NCI-H748 treated with DMSO at 0.1 percent for 48 hours (cell line): ENCODE data around the gene ZYG11A.

ENCODE experiments used
- DNase-seq: peaks from one replicate; lab custom pipeline; 2025; lab: John Stamatoyannopoulos, UW

ZYG11A gene

DNA sequence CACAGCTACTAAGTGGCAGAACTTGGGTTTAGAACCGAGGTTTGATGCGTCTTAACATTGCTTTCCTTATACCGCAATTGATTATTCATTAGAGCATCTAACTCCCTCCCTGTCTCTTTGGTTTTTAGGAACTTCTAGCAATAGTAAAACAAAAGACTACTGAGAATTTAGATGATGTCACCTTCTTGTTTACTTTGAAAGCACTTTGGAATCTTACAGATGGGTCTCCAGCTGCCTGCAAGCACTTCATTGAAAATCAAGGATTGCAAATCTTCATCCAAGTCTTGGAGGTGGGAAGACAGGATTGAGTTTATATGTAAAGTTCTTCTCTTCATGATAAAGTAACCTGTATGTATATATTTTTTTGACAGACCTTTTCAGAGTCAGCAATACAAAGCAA is 35.0 kb downstream of the ZYG11A start:
- DNase-seq: no peak

DNA sequence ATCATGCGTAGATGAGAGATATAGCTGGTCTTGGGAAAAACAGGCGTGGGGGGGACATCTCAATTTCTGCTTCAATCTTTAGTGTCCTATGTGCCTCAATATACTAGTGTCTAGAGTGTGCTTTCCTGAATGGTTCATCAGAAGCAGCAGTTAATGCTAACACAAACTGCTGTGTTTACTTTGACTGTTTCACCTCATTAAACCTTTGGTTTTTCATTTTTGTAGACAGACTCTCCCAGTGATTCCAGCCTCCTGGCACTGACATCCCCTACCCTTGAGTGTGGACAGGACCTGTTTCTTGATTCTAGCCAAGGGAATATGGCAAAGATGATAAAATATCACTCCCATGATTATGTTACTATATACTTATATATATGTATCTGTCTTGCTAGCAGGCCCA is 37.6 kb downstream of the ZYG11A start:
- no peak for DNase-seq

DNA sequence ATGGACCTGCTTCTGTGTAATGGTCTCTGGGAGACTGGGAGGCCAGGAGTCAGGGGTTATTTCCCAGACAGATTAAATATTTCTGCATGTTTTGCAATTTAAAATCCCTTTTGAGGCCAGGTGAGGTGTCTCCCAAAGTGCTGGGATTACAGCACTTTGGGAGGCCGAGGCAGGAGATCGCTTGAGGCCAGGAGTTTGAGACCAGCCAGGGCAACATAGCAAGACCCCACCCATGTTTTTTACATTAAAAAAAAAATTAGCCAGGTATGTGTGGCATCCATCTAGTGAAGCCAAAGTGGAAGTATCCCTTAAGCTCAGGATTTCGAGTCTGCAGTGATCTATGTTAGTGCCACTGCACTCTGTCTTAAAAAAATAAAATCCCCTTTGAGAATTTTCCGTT is 44.9 kb downstream of the ZYG11A start:
- DNase-seq: no peak

DNA sequence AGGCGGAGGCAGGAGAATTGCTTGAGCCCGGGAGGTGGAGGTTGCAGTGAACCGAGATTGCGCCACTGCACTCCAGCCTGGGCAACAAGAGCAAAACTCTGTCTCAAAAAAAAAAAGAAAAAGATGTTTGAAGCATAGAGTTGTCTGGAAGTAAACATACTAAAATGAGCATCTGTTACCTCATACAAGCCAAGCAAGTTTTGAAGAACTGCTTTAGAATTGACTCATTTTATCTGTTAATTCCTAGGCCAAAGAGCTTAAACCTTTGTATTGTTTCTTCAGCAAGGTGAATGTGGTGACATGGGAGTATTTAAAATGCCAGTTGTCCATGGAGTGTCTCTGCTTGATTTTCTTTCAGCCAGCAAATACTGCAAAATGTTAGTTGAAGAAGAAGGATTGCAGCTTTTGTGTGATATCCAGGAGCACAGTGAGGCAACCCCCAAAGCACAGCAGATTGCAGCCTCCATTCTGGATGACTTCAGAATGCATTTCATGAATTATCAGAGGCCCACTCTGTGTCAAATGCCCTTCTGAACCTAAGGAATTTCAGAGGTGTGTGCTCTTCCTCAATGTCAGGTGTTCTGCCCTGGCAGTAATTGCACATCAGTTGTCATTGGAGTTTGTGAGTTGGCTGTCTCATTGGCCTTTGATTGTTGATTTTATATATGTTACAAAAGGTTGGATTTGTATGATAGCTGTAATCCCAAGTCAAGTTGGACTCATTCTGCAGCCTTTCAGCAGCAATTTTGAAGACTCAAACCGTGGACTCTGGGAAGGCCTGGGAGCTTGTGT is 50.1 kb downstream of the ZYG11A start:
- DNase-seq: no peak

DNA sequence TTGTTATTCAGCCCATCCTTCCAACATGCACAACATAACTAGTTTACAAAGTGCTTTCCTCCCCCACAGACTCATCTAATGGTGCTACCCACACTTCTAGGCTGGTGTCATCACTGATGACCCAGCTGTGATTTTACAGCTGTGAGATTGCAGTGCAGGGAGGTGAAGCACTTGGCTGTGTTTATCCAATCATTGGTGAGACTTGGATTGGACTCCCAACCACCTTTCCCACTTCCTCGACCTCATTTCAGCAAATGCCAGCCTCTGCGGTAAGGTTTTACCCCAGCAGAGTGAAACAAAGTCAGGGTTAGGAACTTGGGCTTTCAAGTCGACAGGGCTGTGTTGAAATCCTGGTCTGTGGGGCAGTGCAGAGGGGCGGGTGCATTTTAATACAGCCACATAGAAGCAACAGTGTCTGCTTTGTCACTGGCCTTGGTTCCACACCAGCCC is 56.9 kb downstream of the ZYG11A start:
- DNase-seq: no peak

DNA sequence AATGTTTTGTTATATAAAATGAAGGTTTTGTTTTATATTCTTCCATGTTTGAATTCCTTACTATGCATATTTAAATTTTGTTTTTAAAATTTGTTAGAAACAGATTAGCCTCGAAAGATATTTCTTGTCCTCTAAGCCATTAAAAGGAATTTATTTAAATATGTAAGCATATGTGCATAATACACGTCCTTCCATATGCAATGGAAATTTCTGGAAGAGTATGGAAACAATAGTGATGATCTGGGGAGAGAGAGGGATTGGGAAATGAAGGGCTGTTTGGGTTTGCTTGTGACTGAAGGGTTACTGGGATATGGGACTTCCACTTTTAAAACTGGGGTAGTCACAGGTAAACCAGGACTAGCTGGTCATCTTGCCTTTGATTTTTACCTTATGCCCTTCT is 57.8 kb downstream of the ZYG11A start:
- no peak for DNase-seq

DNA sequence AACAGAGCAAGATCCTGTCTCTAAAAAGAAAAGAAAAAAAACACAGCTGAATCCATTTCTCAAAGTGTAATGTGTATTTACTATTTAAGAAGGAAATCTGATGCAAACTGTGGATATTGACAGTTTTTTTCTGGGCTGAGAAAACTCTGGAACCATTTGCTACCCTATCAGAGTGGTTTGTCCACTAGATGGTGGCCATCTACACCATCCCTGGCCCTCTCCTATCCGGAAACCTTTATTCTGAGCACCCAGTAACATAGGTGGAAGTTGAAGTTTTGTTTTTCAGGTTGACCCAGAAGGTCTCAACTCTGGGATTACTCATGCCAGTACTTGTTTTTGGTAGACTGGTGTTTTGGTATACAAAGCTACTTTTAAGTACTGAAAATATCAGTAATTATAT is 58.8 kb downstream of the ZYG11A start:
- DNase-seq: no peak

DNA sequence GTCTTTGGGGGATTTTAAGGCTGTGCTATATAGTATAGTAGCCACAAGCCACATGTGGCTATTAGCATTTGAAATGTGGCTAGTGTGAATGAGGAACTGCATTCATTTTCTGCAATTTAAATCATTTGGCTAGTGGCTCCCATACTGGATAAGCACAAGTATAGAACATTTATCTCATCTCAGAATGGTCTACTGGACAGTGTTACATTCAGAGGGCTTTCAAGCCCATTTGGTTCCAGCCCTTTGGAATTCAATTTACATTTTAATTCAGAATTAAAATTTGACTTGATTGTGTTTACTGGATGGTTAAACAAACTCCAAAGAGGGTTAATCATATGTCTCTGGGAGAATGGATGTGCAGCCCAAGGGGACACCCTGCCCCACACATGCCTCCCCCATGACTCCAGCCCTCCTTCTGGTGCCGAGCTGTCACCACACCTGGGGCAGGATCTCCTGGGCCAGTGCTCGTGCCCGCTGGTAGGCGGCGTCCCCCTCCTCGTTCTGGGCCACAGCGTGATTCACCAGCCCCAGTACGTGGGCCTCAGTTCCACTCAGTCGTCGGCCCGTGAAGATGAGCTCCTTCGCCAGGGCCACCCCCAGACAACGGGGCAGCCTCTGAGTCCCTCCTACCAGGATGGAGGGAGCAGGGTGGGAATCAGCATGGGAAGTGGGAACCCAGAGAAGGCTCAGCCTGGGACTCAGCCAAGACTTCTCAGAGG is 61.8 kb downstream of the ZYG11A start:
- no peak for DNase-seq

DNA sequence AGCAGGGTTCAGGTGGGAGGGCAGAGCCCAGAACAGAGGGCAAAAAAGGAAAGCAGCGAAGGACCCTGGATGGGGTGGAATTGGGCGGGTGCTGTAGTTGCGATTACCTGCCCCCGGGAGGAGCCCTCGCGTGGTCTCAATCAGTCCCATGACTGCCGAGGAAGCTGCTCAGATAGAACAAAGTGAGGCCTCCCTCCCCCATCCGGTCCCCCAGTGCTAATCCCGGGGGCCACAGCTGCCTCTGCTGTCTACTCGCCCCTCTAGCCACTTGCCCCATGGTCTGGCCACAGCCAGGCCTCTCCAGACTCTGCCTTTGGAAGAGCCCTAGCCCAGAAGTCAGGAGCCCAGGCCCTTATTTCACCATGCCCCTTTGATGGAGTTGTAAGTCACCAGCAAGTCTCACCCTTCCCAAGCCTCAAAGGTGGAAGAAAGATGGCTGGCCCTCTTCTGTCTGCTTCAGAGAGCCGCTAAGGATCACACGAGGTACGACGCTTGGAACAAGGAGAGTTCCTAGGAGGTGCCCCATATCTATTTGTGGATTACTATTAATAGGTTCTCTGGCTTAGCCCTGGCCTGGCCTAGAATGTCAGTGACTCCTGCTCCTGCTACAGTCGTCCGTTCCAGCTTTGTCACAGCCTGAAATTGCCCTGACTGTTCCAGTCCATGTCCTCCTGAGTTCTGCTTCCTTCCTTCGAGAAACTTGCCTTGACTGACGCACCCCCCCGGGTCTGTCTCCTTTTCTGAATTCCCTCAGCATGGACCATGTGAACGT is 62.6 kb downstream of the ZYG11A start:
- no peak for DNase-seq

DNA sequence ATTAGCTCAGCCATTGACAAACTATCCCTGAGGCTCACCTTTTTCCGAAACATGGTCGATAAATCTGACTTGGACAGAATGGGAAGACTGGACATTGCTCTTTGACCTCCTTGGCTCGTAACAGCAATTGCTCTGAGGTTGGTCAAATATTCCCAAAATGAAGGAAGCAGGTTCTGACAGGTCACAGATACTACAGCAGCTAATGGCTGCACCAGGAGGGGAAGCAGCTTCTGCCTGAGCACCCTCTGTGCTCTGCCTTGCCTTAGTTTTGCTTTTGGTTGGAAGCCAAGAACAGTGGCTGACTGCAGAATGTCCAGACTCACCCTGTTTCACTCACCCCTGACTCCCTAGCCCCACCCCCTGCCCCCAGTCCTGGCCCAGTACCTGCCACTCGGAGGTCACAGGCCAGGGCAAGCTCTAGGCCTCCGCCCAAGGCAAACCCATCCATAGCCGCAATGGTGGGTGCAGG is 63.6 kb downstream of the ZYG11A start:
- DNase-seq: no peak

DNA sequence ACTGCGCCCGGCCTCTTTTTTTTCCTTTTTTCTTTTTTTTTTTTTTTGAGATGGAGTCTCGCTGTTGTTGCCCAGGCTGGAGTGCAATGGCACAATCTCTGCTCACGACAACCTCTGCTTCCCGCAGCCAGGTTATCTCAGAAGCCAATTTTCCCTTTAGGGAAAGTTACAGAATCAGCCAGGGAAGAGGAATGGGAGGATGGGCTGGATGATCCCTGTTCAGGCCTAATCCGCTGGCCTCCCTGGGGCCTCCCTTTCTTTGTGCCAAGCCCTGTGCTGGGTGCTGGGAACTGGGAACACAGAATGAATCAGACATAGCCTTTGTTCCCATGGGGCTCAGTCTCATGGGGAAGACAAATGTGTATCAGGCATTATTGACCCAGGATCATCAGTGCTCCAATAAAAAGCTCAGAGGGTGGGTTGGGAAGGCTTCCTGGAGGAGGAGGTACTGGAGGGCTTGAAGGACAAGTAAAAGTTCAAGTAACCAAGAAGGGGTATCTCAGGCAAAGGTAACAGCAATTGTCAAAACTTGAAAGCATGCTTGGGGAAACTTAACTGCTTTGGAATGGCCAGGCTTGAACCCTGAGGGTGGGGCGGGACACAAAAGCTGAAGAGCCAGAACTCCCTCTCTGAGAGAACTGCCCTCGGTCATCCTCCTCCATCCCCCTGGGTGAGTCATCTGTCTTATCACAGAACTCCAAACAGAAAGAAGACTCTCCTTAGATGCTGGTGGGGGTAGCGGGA is 64.7 kb downstream of the ZYG11A start:
- no peak for DNase-seq

DNA sequence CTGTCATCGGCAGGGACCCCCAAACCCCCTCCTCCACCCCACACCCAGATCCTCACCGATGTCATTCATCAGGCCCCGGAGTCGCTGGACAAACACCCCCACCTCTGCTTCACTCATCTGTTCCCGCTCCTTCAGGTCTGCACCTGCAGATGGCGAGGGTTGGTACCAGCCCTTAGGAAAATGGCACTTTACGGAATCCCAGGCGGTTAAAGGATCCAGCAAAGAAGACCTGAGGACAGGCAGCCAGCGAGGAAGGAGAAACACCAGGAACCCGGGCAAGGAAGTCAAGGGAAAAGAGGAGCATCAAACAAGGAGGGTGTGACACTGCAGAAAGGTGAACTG is 65.2 kb downstream of the ZYG11A start:
- no peak for DNase-seq

DNA sequence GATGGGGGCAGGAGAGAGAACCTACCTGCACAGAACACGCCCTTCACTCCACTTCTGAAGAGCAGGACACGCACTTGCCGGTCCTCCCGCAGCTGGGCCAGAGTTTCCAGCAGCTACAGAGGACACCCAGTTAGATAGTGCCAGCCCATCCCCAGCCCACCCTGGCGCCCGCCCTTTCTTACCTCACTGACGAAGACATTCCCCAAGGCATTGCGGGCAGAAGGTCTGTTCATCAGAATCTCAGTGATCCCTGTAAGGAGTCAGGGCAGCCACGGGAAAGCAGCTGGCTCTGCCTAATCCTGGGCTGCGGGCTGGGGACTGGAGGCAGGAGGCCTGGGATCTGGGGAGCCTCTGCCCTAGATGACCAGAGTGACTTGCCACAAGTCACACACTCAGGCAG is 69.0 kb downstream of the ZYG11A start:
- no peak for DNase-seq

DNA sequence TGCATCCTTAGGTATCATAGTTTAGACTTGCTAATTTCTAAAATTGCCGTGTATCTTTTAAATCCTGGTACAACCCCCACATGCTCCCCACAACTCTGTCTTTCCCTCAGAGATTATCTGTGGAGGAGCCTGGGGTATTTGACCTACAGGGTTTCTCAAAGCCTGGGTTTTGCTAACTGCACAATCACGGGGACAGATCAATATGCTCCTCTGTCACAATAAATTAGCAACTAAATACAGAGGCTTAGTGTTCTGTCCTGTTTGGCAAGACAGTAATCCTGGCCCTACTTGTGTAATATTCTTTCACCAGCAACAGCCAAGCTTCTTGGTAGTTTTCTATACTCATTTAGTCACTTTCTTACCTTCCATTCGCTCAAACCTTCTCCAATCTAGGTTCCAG is 70.5 kb downstream of the ZYG11A start:
- no peak for DNase-seq

DNA sequence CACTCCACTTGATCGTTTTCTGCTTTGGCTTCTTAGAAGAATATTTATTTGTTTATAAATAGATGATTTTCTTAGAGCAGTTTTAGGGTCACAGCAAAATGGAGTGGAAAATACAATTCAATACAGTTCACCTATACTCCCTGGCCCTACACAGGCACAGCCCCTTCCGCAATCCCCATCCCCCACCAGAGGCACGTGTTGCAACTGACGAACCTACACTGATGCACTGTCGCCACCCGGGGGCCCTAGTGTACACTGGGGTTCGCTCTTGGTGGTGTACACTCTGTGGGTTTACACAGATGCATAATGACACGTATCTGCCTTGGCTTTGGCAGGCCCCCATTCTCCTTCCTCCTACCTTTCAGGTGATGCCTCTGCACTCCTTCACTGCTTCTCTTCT is 71.0 kb downstream of the ZYG11A start:
- DNase-seq: no peak

DNA sequence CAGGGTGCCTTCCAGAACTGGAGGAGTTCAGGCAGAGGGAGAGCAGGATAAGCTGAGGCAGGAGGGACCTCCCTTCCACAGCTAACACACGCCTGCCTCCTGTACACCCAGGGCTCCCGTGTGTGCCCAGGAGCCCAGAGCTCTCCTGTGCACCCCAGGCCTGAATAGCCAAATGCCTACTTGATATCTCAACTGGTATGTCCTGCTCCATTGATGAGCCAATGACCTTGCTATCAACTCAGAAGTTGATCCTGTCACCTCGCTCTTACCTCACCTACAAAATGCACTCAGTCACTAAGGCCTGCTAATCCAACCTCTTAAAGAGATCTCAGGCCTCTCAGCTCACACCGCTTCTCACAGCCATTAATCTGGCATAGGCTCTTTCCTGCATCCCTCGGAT is 71.9 kb downstream of the ZYG11A start:
- no peak for DNase-seq

DNA sequence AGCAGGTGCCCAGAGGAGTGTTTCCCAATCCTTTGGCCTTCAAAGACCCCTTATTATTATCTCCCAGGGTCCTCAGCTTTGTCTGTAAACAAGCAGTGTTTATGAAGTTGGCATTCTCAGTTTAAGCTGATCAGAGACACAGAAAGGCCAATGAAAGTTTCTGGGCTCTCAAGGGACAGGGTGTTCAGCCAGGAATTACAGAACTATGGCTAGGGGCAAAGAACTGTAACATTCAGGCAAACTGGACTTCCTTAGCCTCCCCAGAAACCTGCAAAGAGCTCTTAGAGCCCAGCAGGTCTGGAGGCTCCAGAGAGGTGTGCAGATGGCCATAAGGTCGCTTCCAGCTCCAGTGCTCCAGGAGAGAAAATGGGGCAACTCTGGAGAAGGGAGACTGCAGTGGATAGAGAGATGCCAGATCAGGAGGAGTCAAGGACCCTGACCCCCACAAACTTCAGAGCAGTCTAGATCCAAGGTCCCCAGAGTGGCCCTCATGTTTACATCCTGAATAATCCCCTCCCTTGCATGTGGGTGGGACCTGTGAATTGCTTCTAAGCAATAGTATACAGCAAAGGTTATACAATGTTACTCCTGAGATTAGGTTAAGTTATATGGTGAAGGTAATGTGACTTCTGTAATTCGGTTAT is 72.8 kb downstream of the ZYG11A start:
- DNase-seq: no peak

DNA sequence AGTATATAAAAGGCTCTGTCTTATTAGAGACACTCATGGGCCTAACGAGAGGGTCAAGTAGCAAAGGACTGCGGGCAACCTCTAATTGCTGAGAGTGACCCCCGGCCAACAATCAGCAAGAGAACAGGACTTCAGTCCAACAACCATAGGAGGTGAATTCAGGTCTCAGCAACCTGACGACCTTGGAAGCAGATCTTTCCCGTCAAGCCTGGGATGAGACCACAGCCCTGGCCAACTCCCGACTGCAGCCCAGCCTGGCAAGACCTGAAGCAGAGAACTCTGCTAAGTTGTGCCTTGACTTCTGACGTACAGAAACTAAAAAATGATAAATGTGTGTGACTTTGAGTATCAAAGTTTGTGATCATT is 73.3 kb downstream of the ZYG11A start:
- no peak for DNase-seq

DNA sequence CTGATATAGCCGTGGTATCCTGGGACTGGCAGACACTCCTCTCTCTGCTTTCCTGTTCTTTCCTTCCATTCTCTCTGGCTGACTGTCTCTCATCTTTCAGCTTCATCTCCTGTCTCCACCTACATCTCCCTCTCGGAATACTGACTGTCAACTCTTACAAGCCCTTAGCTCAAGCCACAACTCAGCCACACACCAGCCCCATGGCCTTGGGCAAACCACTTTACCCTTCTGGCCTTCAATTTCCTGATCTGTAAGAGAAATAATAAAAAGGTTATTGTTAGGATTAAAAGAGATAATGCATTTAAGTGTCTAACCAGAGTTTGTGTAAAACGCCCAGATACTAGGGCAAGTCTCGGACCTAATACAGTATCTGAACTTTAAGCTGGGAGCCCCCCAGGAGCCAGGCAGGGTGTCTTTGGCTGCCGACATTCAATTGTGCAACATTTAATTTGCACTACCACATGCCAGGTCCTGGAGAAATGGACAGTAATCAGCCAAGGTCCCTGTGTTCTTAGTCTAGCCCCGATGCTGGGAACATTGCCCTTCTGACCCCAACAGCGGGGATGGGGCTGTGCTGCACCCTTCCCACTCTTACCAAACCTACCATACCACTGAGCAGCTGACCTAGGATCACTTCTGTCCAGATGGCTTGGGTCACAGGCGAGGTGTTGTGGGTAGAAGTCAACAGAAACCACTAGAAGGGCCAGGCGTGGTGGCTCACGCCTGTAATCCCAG is 73.8 kb downstream of the ZYG11A start:
- DNase-seq: no peak

DNA sequence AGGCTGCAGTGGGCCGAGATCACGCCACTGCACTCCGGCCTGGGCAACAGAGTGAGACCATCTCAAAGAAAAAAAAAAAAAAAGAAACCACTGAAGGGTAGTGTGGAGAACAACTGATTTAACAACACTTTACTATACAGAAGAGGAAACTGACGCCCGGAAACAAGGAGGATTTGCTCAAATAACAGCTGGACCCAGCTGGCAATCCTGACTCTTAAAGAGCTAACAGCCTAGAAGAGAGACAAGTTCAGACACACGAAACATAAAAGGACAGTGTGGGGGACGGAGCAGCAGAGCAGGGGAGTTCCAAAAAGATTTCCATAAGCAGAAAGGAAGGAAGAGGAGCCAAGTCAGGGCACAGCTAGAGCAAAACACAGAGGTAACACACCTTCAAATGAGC is 74.6 kb downstream of the ZYG11A start:
- DNase-seq: no peak

DNA sequence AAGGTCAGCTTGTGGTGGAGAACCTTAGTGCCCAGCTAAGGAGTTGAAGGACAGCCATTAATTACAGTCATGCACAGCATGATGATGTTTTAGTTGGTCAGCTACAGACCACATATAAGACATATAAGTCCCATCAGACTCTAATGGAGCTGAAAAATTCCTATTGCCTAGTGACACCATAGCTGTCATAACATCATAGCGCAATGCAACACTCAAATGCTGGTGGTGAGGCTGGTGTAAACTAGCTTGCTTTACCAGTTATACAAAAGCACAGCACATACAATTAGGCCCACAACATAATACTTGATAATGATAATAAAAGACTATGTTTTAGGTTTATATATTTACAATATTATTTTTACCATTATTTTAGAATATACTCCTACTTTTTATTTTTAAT is 75.0 kb downstream of the ZYG11A start:
- DNase-seq: no peak
